T-cell (primary cell): ENCODE data around the gene CUL7. TPM values are rescaled to one million over a fixed set of nuclear protein-coding genes. Genes with fewer than 3 reads are reported as not detected.

Experiments
- ATAC-seq, 4 experiments: fragments of 200-7000 bp in 3 of 4; fragments of 150-1000 bp in 1 of 4; cut with Tn5 transposase; replicated peaks in 1 of 4; 1 replicate in 3 of 4; 2 replicates in 1 of 4; pipeline ENCODE4 v1.10.0; 2021; ENCODE audit warnings: moderate library complexity in 3 of 4, mild to moderate bottlenecking in 2 of 4, moderate number of reproducible peaks in 1 of 4
- CTCF ChIA-PET, 2 donors: fragments of 300-600 bp; sonication (Branson Sonifier 250); formaldehyde crosslinking; loops; one replicate each; lab custom pipeline; 2022; ENCODE audit warnings: antibody characterized with exemption in 2 of 2; lab: Charles Lee
- POLR2A ChIA-PET, 2 donors: fragments of 300-600 bp; sonication (Branson Sonifier 250); formaldehyde crosslinking; loops; one replicate each; lab custom pipeline; 2022; ENCODE audit warnings: antibody characterized with exemption in 2 of 2; lab: Charles Lee
- DNase-seq, 35 experiments: peaks; one replicate each; pipeline versions ENCODE4 v3.0.0 to v3.0.0-alpha.2; 2013 to 2023
- H3K27ac ChIP-seq: one replicate; pipeline ENCODE4 v1.5.1; 2013; ENCODE audit warnings: low read length
- H3K27me3 ChIP-seq, 2 experiments: replicated peaks in 1 of 2; 1 replicate in 1 of 2; 2 replicates in 1 of 2; pipeline versions ENCODE4 v1.6.1 to v1.7.0; 2013; ENCODE audit warnings: low read length in 1 of 2, mixed read lengths in 1 of 2; ENCODE audit not compliant: control insufficient read depth in 2 of 2, insufficient read depth in 2 of 2; ENCODE audit errors: extremely low read depth in 1 of 2
- H3K36me3 ChIP-seq, 2 donors: 1 replicate in 1 of 2; 2 replicates in 1 of 2; pipeline versions ENCODE4 v1.6.1 to v1.7.0; 2013; ENCODE audit warnings: low read length in 1 of 2; ENCODE audit not compliant: control insufficient read depth in 2 of 2, insufficient read depth in 1 of 2; ENCODE audit errors: extremely low read depth in 1 of 2
- H3K4me1 ChIP-seq, 2 experiments: 1 replicate in 1 of 2; 2 replicates in 1 of 2; pipeline versions ENCODE4 v1.6.1 to v1.7.0; 2013; ENCODE audit warnings: low read length in 2 of 2, mixed read lengths in 1 of 2; ENCODE audit not compliant: insufficient read depth in 2 of 2, control insufficient read depth in 1 of 2; ENCODE audit errors: extremely low read depth in 1 of 2
- H3K4me3 ChIP-seq, 2 donors: 1 replicate in 1 of 2; 2 replicates in 1 of 2; pipeline versions ENCODE4 v1.5.1 to v1.7.0; 2013; ENCODE audit warnings: mild to moderate bottlenecking in 2 of 2, low read length in 1 of 2, moderate library complexity in 1 of 2; ENCODE audit not compliant: control insufficient read depth in 1 of 2; ENCODE audit errors: extremely low read depth in 1 of 2
- H3K9me3 ChIP-seq: 2 replicates; pipeline ENCODE4 v1.7.0; 2013
- H3K27ac Mint-ChIP-seq, 2 donors: one replicate each; pipeline ENCODE4 v1.8.0; 2020 to 2021; ENCODE audit warnings: mild to moderate bottlenecking in 2 of 2, mixed read lengths in 2 of 2
- H3K27me3 Mint-ChIP-seq, 2 donors: one replicate each; pipeline ENCODE4 v1.8.0; 2021 to 2022; ENCODE audit warnings: mixed read lengths in 2 of 2
- H3K36me3 Mint-ChIP-seq: one replicate; pipeline ENCODE4 v1.8.0; 2021; ENCODE audit warnings: mixed read lengths
- H3K4me1 Mint-ChIP-seq, 3 donors: one replicate each; pipeline ENCODE4 v1.8.0; 2020 to 2022; ENCODE audit warnings: mixed read lengths in 3 of 3, mild to moderate bottlenecking in 1 of 3
- H3K4me3 Mint-ChIP-seq, 3 donors: one replicate each; pipeline ENCODE4 v1.8.0; 2020 to 2022; ENCODE audit warnings: mild to moderate bottlenecking in 3 of 3, mixed read lengths in 3 of 3, moderate library complexity in 3 of 3
- H3K9me3 Mint-ChIP-seq, 3 donors: one replicate each; pipeline ENCODE4 v1.8.0; 2020 to 2022; ENCODE audit warnings: mixed read lengths in 3 of 3
- WGBS: methylation state at CpG from one replicate; pipeline ENCODE4 v1.1.5; 2013; ENCODE audit warnings: missing lambda C conversion rate; ENCODE audit not compliant: insufficient coverage; 5-methylcytosine and 5-hydroxymethylcytosine counted together
- total RNA-seq, 35 experiments: library from RNA in 6 of 35; stranded (reverse) in 6 of 35; fragments of 120-200 nt in 1 of 35; gene quantifications; one replicate each; pipeline versions ENCODE4 v1.2.1 to v1.2.4 and lab custom pipeline; 2013 to 2026

Gene CUL7
- total RNA-seq, 5 donors from 2014 or later (not counting 1 experiment from before 2014, with no cell fraction given), result 6.9 to 15.9 (median 11.6) TPM

- H3K36me3 Mint-ChIP-seq, result peaks cover 37% of the 10 kb centered on the region
- H3K27me3 Mint-ChIP-seq, result no peaks in the 10 kb centered on the region
- no peaks in the 10 kb centered on the region for H3K4me1 ChIP-seq
- no peaks in the 10 kb centered on the region for H3K27me3 ChIP-seq
- no peaks in the 10 kb centered on the region for H3K9me3 Mint-ChIP-seq
- H3K27ac Mint-ChIP-seq, result peak overlapping the region in 1 of 2 donors; percentile 66
- ChIA-PET CTCF (no interaction called here), POLR2A (no interaction called here)
- no peaks in the 10 kb centered on the region for H3K9me3 ChIP-seq
- peaks cover 0 to 4% (median 0%) of the 10 kb centered on the region in 3 donors for H3K4me1 Mint-ChIP-seq
- DNase-seq, result no peak
- 93% methylated on average over 4 of the region's 4 CpGs for WGBS
- no peak for ATAC-seq
- no peak overlapping the region for H3K4me3 Mint-ChIP-seq
- H3K36me3 ChIP-seq, result peaks cover 22 to 45% of the 10 kb centered on the region in 2 donors
- H3K4me3 ChIP-seq, result no peak overlapping the region
- no peak overlapping the region for H3K27ac ChIP-seq
Observed at GRCh38 chr6:43035495-43036194, 18.0 kb downstream of the CUL7 start.

- Mint-ChIP-seq H3K4me3 (no peak overlapping the region), H3K27ac (peak overlapping the region in 1 of 2 donors; percentile 48), H3K27me3 (no peaks in the 10 kb centered on the region), H3K36me3 (peaks cover 41% of the 10 kb centered on the region), H3K4me1 (peaks cover 0 to 4% (median 0%) of the 10 kb centered on the region in 3 donors), H3K9me3 (no peaks in the 10 kb centered on the region)
- Histone ChIP-seq H3K4me3 (no peak overlapping the region), H3K27ac (no peak overlapping the region), H3K36me3 (peaks cover 19 to 45% of the 10 kb centered on the region in 2 donors), H3K27me3 (no peaks in the 10 kb centered on the region), H3K4me1 (no peaks in the 10 kb centered on the region), H3K9me3 (no peaks in the 10 kb centered on the region)
- DNase-seq (no peak), ATAC-seq (no peak)
- POLR2A ChIA-PET, result interaction anchor here in 1 of 2 donors (0.5 kb wide), 1 partner anchor 148 kb away, joined by 6 read pairs; no protein-coding TSS in a partner anchor
- CTCF ChIA-PET, result no interaction called here
- 100% methylated on average over 2 of the region's 2 CpGs for WGBS
Observed at GRCh38 chr6:43034190-43034525, 19.5 kb downstream of the CUL7 start.

GRCh38 chr6:43033496-43034189 is 20.0 kb downstream of the CUL7 start:
- H3K27me3 ChIP-seq, result no peaks in the 10 kb centered on the region
- no peaks in the 10 kb centered on the region for H3K9me3 ChIP-seq
- ChIA-PET CTCF (interaction anchor here in 1 of 2 donors (0.6 kb wide), 1 partner anchor 54 kb away, joined by 3 read pairs; no protein-coding TSS in a partner anchor), POLR2A (interaction anchor here in 1 of 2 donors (0.5 kb wide), 1 partner anchor 149 kb away, joined by 6 read pairs; no protein-coding TSS in a partner anchor)
- no peak overlapping the region for H3K27ac ChIP-seq
- H3K36me3 ChIP-seq, result peaks cover 17 to 48% of the 10 kb centered on the region in 2 donors
- no peaks in the 10 kb centered on the region for H3K27me3 Mint-ChIP-seq
- H3K27ac Mint-ChIP-seq, result peak overlapping the region in 1 of 2 donors; percentile 48
- H3K4me3 ChIP-seq, result no peak overlapping the region
- H3K4me1 ChIP-seq, result no peaks in the 10 kb centered on the region
- H3K4me1 Mint-ChIP-seq, result peaks cover 0 to 4% (median 0%) of the 10 kb centered on the region in 3 donors
- peaks cover 38% of the 10 kb centered on the region for H3K36me3 Mint-ChIP-seq
- ATAC-seq (no peak), DNase-seq (no peak)
- H3K9me3 Mint-ChIP-seq, result no peaks in the 10 kb centered on the region
- H3K4me3 Mint-ChIP-seq, result no peak overlapping the region
- 100% methylated on average over 1 of the region's 2 CpGs for WGBS

DNA sequence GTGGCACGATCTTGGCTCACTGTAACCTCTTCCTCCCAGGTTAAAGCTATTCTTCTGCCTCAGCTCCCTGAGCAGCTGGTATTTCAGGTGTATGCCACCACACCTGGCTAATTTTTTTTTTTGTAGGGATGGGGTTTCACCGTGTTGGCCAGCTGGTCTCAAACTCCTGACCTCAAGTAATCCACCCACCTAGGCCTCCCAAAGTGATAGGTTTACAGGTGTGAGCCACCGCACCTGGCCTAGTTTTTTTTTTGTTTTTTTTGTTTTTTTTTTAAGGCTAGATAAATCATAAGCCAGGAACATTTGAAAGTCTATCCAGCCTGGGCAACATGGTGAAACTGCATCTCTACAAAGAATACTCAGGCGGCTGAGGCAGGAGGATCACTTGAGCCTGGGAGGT is 21.3 kb downstream of the CUL7 start:
- peaks cover 17 to 50% of the 10 kb centered on the region in 2 donors for H3K36me3 ChIP-seq
- 100% methylated on average over 1 of the region's 4 CpGs for WGBS
- ATAC-seq (no peak), DNase-seq (no peak)
- H3K4me3 ChIP-seq, result no peak overlapping the region
- H3K27ac ChIP-seq, result no peak overlapping the region
- no peak overlapping the region for H3K27ac Mint-ChIP-seq
- H3K4me1 ChIP-seq, result no peaks in the 10 kb centered on the region
- no peaks in the 10 kb centered on the region for H3K9me3 ChIP-seq
- peaks cover 35% of the 10 kb centered on the region for H3K36me3 Mint-ChIP-seq
- H3K9me3 Mint-ChIP-seq, result no peaks in the 10 kb centered on the region
- ChIA-PET CTCF (interaction anchor here in 1 of 2 donors (0.8 kb wide), 1 partner anchor 431 kb away, joined by 3 read pairs; no protein-coding TSS in a partner anchor), POLR2A (interaction anchor here in 1 of 2 donors (0.7 kb wide), 1 partner anchor 221 kb away, joined by 5 read pairs; no protein-coding TSS in a partner anchor)
- H3K4me3 Mint-ChIP-seq, result no peak overlapping the region
- no peaks in the 10 kb centered on the region for H3K27me3 Mint-ChIP-seq
- no peaks in the 10 kb centered on the region for H3K27me3 ChIP-seq
- peaks cover 0 to 4% (median 0%) of the 10 kb centered on the region in 3 donors for H3K4me1 Mint-ChIP-seq

- Histone ChIP-seq H3K27me3 (no peaks in the 10 kb centered on the region), H3K4me3 (no peak overlapping the region), H3K4me1 (peaks cover 0 to 3% of the 10 kb centered on the region in 2 experiments), H3K9me3 (no peaks in the 10 kb centered on the region), H3K27ac (no peak overlapping the region), H3K36me3 (peaks cover 24 to 64% of the 10 kb centered on the region in 2 donors)
- no peak overlapping the region for H3K27ac Mint-ChIP-seq
- no peaks in the 10 kb centered on the region for H3K27me3 Mint-ChIP-seq
- H3K9me3 Mint-ChIP-seq, result no peaks in the 10 kb centered on the region
- H3K36me3 Mint-ChIP-seq, result peaks cover 45% of the 10 kb centered on the region
- WGBS, result 97% methylated on average over 9 of the region's 9 CpGs
- CTCF ChIA-PET, result no interaction called here
- POLR2A ChIA-PET, result no interaction called here
- ATAC-seq (no peak), DNase-seq (no peak)
- H3K4me3 Mint-ChIP-seq, result no peak overlapping the region
- H3K4me1 Mint-ChIP-seq, result peaks cover 7 to 11% (median 8%) of the 10 kb centered on the region in 3 donors
Observed at GRCh38 chr6:43029120-43029519, 24.5 kb downstream of the CUL7 start.

- no peaks in the 10 kb centered on the region for H3K9me3 Mint-ChIP-seq
- ChIA-PET POLR2A (no interaction called here), CTCF (interaction anchor here in 1 of 2 donors (0.6 kb wide), 1 partner anchor 148 kb away, joined by 3 read pairs; no protein-coding TSS in a partner anchor)
- H3K27ac ChIP-seq, result no peak overlapping the region
- H3K4me3 Mint-ChIP-seq, result no peak overlapping the region
- H3K4me1 ChIP-seq, result peaks cover 0 to 25% of the 10 kb centered on the region in 2 experiments
- no peak overlapping the region for H3K27ac Mint-ChIP-seq
- H3K4me3 ChIP-seq, result no peak overlapping the region
- WGBS, result 100% methylated on average over 2 of the region's 5 CpGs
- H3K9me3 ChIP-seq, result no peaks in the 10 kb centered on the region
- no peaks in the 10 kb centered on the region for H3K27me3 ChIP-seq
- no peak for ATAC-seq
- DNase-seq, result no peak
- H3K4me1 Mint-ChIP-seq, result peaks cover 16 to 21% (median 20%) of the 10 kb centered on the region in 3 donors
- peaks cover 13 to 65% of the 10 kb centered on the region in 2 donors for H3K36me3 ChIP-seq
- H3K36me3 Mint-ChIP-seq, result peaks cover 39% of the 10 kb centered on the region
- no peaks in the 10 kb centered on the region for H3K27me3 Mint-ChIP-seq
Observed at GRCh38 chr6:43026365-43026764, 27.3 kb downstream of the CUL7 start.
